ENCODE measurements around the gene MAP4K4.

MAP4K4 gene

GRCh38 chr2:101852824-101853223 lies 155.3 kb downstream of the MAP4K4 start:
- H3K4me3 ChIP-seq (ENCODE audit: low read length), result no peak overlapping the region
- no peaks in the 10 kb centered on the region for H3K79me2 ChIP-seq (ENCODE audit: low read length)
- no peaks in the 10 kb centered on the region for H3K4me1 ChIP-seq (ENCODE audit: low read length)
- no peaks in the 10 kb centered on the region for H3K36me3 ChIP-seq (replicated peaks; ENCODE audit: insufficient read depth, low read length)
- TF ChIP-seq EZH2 (optimal IDR thresholded peaks at IDR 0.05; ENCODE audit: low read depth, low read length) (no peak), EZH2phosphoT487 (IDR thresholded peaks at IDR 0.05; ENCODE audit: low read length) (no peak)
- H3K9me2 ChIP-seq (replicated peaks; ENCODE audit: insufficient read depth, low read length), result no peaks in the 10 kb centered on the region
- H3K9ac ChIP-seq (ENCODE audit: low read length), result no peak overlapping the region
- no peaks in the 10 kb centered on the region for H3K27me3 ChIP-seq (replicated peaks; ENCODE audit: insufficient read depth, low read length)
- H4K20me1 ChIP-seq (ENCODE audit: insufficient read depth, low read length), result no peaks in the 10 kb centered on the region
- DNase-seq, result no peak
- no peaks in the 10 kb centered on the region for H3K9me3 ChIP-seq (replicated peaks; ENCODE audit: insufficient read depth, low read length)
- no peak overlapping the region for H3K27ac ChIP-seq (ENCODE audit: low read length)
- H3K4me2 ChIP-seq (ENCODE audit: low read depth, low read length), result no peak overlapping the region
- H3F3A ChIP-seq (ENCODE audit: insufficient read depth, low read length), result no peaks in the 10 kb centered on the region
- H2AFZ ChIP-seq (ENCODE audit: low read length), result no peak overlapping the region

GRCh38 chr2:101854877-101855276 lies 157.4 kb downstream of the MAP4K4 start:
- Histone ChIP-seq H3F3A (ENCODE audit: insufficient read depth, low read length) (no peaks in the 10 kb centered on the region), H3K4me3 (ENCODE audit: low read length) (no peak overlapping the region), H3K4me2 (ENCODE audit: low read depth, low read length) (no peak overlapping the region), H3K27me3 (replicated peaks; ENCODE audit: insufficient read depth, low read length) (no peaks in the 10 kb centered on the region), H3K27ac (ENCODE audit: low read length) (no peak overlapping the region), H3K9me2 (replicated peaks; ENCODE audit: insufficient read depth, low read length) (no peaks in the 10 kb centered on the region), H2AFZ (ENCODE audit: low read length) (no peak overlapping the region), H3K79me2 (ENCODE audit: low read length) (no peaks in the 10 kb centered on the region), H3K36me3 (replicated peaks; ENCODE audit: insufficient read depth, low read length) (no peaks in the 10 kb centered on the region), H3K4me1 (ENCODE audit: low read length) (no peaks in the 10 kb centered on the region), H3K9ac (ENCODE audit: low read length) (no peak overlapping the region), H4K20me1 (ENCODE audit: insufficient read depth, low read length) (no peaks in the 10 kb centered on the region), H3K9me3 (replicated peaks; ENCODE audit: insufficient read depth, low read length) (no peaks in the 10 kb centered on the region)
- no peak for DNase-seq
- no peak for TF ChIP-seq EZH2 (optimal IDR thresholded peaks at IDR 0.05; ENCODE audit: low read depth, low read length)
- no peak for TF ChIP-seq CTCF (IDR thresholded peaks at IDR 0.05; ENCODE audit: low read length)

- Histone ChIP-seq H4K20me1 (ENCODE audit: insufficient read depth, low read length) (no peaks in the 10 kb centered on the region), H3K9me2 (replicated peaks; ENCODE audit: insufficient read depth, low read length) (no peaks in the 10 kb centered on the region), H3K4me2 (ENCODE audit: low read depth, low read length) (no peak overlapping the region), H3K27ac (ENCODE audit: low read length) (no peak overlapping the region), H3K4me1 (ENCODE audit: low read length) (no peaks in the 10 kb centered on the region), H3K27me3 (replicated peaks; ENCODE audit: insufficient read depth, low read length) (no peaks in the 10 kb centered on the region), H3K4me3 (ENCODE audit: low read length) (no peak overlapping the region), H3K9ac (ENCODE audit: low read length) (no peak overlapping the region), H3K9me3 (replicated peaks; ENCODE audit: insufficient read depth, low read length) (no peaks in the 10 kb centered on the region), H2AFZ (ENCODE audit: low read length) (no peak overlapping the region), H3F3A (ENCODE audit: insufficient read depth, low read length) (no peaks in the 10 kb centered on the region), H3K36me3 (replicated peaks; ENCODE audit: insufficient read depth, low read length) (no peaks in the 10 kb centered on the region), H3K79me2 (ENCODE audit: low read length) (no peaks in the 10 kb centered on the region)
- no peak for TF ChIP-seq EZH2phosphoT487 (IDR thresholded peaks at IDR 0.05; ENCODE audit: low read length)
- TF ChIP-seq CTCF (IDR thresholded peaks at IDR 0.05; ENCODE audit: low read length), result no peak
- no peak for TF ChIP-seq EZH2 (optimal IDR thresholded peaks at IDR 0.05; ENCODE audit: low read depth, low read length)
- DNase-seq, result no peak
Observed at GRCh38 chr2:101855776-101856175, 158.3 kb downstream of the MAP4K4 start.

GRCh38 chr2:101858246-101858645 lies 160.7 kb downstream of the MAP4K4 start:
- H2AFZ ChIP-seq (ENCODE audit: low read length), result no peak overlapping the region
- H3K79me2 ChIP-seq (ENCODE audit: low read length), result no peaks in the 10 kb centered on the region
- TF ChIP-seq EZH2 (optimal IDR thresholded peaks at IDR 0.05; ENCODE audit: low read depth, low read length) (no peak), EZH2phosphoT487 (IDR thresholded peaks at IDR 0.05; ENCODE audit: low read length) (no peak), CTCF (IDR thresholded peaks at IDR 0.05; ENCODE audit: low read length) (no peak)
- H3K9me3 ChIP-seq (replicated peaks; ENCODE audit: insufficient read depth, low read length), result no peaks in the 10 kb centered on the region
- no peak overlapping the region for H3K9ac ChIP-seq (ENCODE audit: low read length)
- no peak for DNase-seq
- H3K27me3 ChIP-seq (replicated peaks; ENCODE audit: insufficient read depth, low read length), result no peaks in the 10 kb centered on the region
- no peak overlapping the region for H3K27ac ChIP-seq (ENCODE audit: low read length)
- H3K4me2 ChIP-seq (ENCODE audit: low read depth, low read length), result no peak overlapping the region
- H3K9me2 ChIP-seq (replicated peaks; ENCODE audit: insufficient read depth, low read length), result no peaks in the 10 kb centered on the region
- no peaks in the 10 kb centered on the region for H3F3A ChIP-seq (ENCODE audit: insufficient read depth, low read length)
- H3K4me3 ChIP-seq (ENCODE audit: low read length), result no peak overlapping the region
- H3K36me3 ChIP-seq (replicated peaks; ENCODE audit: insufficient read depth, low read length), result no peaks in the 10 kb centered on the region
- no peaks in the 10 kb centered on the region for H3K4me1 ChIP-seq (ENCODE audit: low read length)
- H4K20me1 ChIP-seq (ENCODE audit: insufficient read depth, low read length), result no peaks in the 10 kb centered on the region
